ENCODE results near the gene CCDC82. TPM values are rescaled to one million over a fixed set of nuclear protein-coding genes. Genes with fewer than 3 reads are reported as not detected.

The CCDC82 gene
- total and polyA plus RNA-seq, 9 donors = 14.8 to 31.8 (median 23.0) TPM

- no peak for DNase-seq
- no peak overlapping the region for H3K4me3 ChIP-seq
- intact Hi-C loops (cut with DNase I) = no loop called here
- peaks cover 19% of the 10 kb centered on the region for H3K4me1 ChIP-seq (ENCODE audit: insufficient read depth)
- no peaks in the 10 kb centered on the region for H3K36me3 ChIP-seq
- no peaks in the 10 kb centered on the region for H3K27me3 ChIP-seq
- TF ChIP-seq POLR2A (IDR thresholded peaks at IDR 0.05) = no peak
- TF ChIP-seq EP300 (IDR thresholded peaks at IDR 0.05) = no peak
- no peak for TF ChIP-seq CTCF (IDR thresholded peaks at IDR 0.05)
- 40 to 41% (median 41%) methylated on average over 2 of the region's 2 CpGs for WGBS, 3 donors
- no peak overlapping the region for H3K27ac ChIP-seq
- H3K9me3 ChIP-seq = no peaks in the 10 kb centered on the region
These were observed 78.6 kb downstream of the CCDC82 start for GRCh38 chr11:96311120-96311568.

- intact Hi-C loops (cut with DNase I) = no loop called here
- Histone ChIP-seq H3K4me1 (ENCODE audit: insufficient read depth) (peaks cover 22% of the 10 kb centered on the region), H3K4me3 (no peak overlapping the region), H3K36me3 (no peaks in the 10 kb centered on the region), H3K27ac (no peak overlapping the region), H3K27me3 (no peaks in the 10 kb centered on the region), H3K9me3 (no peaks in the 10 kb centered on the region)
- no peak for TF ChIP-seq CTCF (IDR thresholded peaks at IDR 0.05)
- no peak for TF ChIP-seq EP300 (IDR thresholded peaks at IDR 0.05)
- no peak for TF ChIP-seq POLR2A (IDR thresholded peaks at IDR 0.05)
- no peak for DNase-seq
- 61 to 81% (median 78%) methylated on average over 1 of the region's 1 CpG for WGBS, 3 donors
These were observed 79.5 kb downstream of the CCDC82 start for GRCh38 chr11:96310236-96310635.

- DNase-seq = no peak
- 78 to 98% (median 95%) methylated on average over 5 of the region's 5 CpGs for WGBS, 3 donors
- Histone ChIP-seq H3K36me3 (no peaks in the 10 kb centered on the region), H3K4me3 (no peak overlapping the region), H3K27me3 (no peaks in the 10 kb centered on the region), H3K4me1 (ENCODE audit: insufficient read depth) (peaks cover 22% of the 10 kb centered on the region), H3K27ac (no peak overlapping the region), H3K9me3 (no peaks in the 10 kb centered on the region)
- TF ChIP-seq POLR2A (IDR thresholded peaks at IDR 0.05) = no peak
- no peak for TF ChIP-seq EP300 (IDR thresholded peaks at IDR 0.05)
- no peak for TF ChIP-seq CTCF (IDR thresholded peaks at IDR 0.05)
- intact Hi-C loops (cut with DNase I) = no loop called here
These were observed 80.1 kb downstream of the CCDC82 start for GRCh38 chr11:96309643-96310017.

- Histone ChIP-seq H3K27ac (no peak overlapping the region), H3K27me3 (no peaks in the 10 kb centered on the region), H3K4me3 (no peak overlapping the region), H3K36me3 (no peaks in the 10 kb centered on the region), H3K9me3 (no peaks in the 10 kb centered on the region), H3K4me1 (ENCODE audit: insufficient read depth) (peaks cover 20% of the 10 kb centered on the region)
- TF ChIP-seq CTCF (IDR thresholded peaks at IDR 0.05) (no peak), EP300 (IDR thresholded peaks at IDR 0.05) (no peak), POLR2A (IDR thresholded peaks at IDR 0.05) (no peak)
- intact Hi-C loops (cut with DNase I) = no loop called here
- 78 to 98% (median 89%) methylated on average over 2 of the region's 2 CpGs for WGBS, 3 donors
- DNase-seq = no peak
These were observed 80.6 kb downstream of the CCDC82 start for GRCh38 chr11:96309016-96309642.
